Measurements from ENCODE around the gene MAPK12.

Gene MAPK12

DNA sequence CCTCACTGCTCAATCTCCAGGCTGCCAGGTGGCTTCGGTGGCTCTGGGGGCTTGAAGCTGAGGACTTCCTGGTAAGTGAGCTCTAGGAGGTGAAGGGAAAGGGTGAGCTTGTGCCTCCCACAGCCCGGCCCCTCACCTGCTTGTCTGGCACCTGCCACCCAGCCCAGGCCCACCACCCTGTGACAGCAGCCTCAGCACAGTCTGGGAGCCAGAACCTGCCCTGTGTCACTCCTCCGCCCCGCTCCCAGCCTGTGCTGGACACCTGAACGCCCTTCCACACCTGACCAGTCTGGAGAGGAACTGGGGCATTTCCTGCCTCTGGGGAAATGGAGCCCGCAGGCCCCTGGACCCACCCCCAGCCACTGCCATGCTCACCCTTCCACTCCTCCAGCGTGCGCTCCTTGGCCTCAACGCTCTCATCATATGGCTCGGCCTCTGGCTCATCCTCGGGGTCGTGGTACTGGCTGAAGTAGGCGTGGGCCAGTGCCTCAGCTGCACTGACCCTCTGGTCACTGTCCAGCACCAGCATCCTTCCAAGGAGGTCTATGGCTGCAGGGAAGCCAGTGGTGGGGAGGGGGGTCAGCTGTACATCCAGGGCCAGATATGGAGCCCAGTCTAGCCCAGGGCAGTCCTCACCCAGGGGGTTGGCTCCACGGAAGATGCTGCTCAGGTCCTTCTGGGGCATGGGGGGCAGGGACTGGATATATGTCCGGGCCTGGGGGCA lies 3.6 kb upstream of the MAPK12 start:
- Histone ChIP-seq H3K4me1 (ENCODE audit: insufficient read depth, poor library complexity, severe bottlenecking) (peaks cover 18% of the 10 kb centered on the region), H3K36me3 (ENCODE audit: low read depth) (no peaks in the 10 kb centered on the region), H3K4me3 (ENCODE audit: severe bottlenecking) (no peak overlapping the region), H3K27me3 (ENCODE audit: insufficient read depth, poor library complexity, severe bottlenecking) (no peaks in the 10 kb centered on the region), H3K9me3 (ENCODE audit: severe bottlenecking) (no peaks in the 10 kb centered on the region), H3K27ac (ENCODE audit: poor library complexity, severe bottlenecking) (no peak overlapping the region)
- TF ChIP-seq, protein P1, sequence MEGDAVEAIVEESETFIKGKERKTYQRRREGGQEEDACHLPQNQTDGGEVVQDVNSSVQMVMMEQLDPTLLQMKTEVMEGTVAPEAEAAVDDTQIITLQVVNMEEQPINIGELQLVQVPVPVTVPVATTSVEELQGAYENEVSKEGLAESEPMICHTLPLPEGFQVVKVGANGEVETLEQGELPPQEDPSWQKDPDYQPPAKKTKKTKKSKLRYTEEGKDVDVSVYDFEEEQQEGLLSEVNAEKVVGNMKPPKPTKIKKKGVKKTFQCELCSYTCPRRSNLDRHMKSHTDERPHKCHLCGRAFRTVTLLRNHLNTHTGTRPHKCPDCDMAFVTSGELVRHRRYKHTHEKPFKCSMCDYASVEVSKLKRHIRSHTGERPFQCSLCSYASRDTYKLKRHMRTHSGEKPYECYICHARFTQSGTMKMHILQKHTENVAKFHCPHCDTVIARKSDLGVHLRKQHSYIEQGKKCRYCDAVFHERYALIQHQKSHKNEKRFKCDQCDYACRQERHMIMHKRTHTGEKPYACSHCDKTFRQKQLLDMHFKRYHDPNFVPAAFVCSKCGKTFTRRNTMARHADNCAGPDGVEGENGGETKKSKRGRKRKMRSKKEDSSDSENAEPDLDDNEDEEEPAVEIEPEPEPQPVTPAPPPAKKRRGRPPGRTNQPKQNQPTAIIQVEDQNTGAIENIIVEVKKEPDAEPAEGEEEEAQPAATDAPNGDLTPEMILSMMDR (IDR thresholded peaks at IDR 0.05; ENCODE audit: poor library complexity, severe bottlenecking) = no peak
- DNase-seq (ENCODE audit: low spot score) (no peak), ATAC-seq (ENCODE audit: low read depth) (no peak)

DNA sequence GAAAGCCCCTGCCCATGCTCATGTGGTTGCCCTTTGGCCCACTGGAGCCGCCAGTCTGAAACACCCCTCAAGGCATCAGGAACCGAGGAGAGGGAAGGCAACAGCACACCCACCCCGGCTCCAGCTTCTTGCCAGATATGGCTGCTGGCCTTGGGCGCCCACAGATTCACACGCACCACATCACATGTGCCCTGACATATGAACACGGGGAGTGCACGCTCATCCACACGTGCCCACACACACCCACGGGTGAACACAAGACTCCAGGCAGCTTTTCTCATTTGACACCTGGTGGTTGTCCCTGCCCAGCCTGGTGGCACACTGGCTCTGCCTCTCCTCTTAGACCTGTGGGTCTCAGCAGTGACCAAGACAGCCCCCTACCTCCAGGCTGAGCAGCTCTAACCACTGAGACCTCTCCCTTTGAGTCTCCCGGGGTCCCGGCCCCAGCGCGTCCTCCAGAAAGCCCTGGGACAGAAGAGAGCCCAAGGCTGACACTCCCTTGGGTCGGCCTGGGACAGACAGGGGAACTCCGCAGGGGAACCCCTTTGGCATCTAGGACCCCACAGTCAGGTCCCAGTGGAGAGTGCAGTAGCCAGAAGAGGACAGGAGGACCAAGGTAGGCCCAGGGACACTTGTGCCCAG lies 2.7 kb upstream of the MAPK12 start:
- Histone ChIP-seq H3K27ac (ENCODE audit: poor library complexity, severe bottlenecking) (no peak overlapping the region), H3K27me3 (ENCODE audit: insufficient read depth, poor library complexity, severe bottlenecking) (no peaks in the 10 kb centered on the region), H3K4me3 (ENCODE audit: severe bottlenecking) (no peak overlapping the region), H3K36me3 (ENCODE audit: low read depth) (no peaks in the 10 kb centered on the region), H3K4me1 (ENCODE audit: insufficient read depth, poor library complexity, severe bottlenecking) (peaks cover 18% of the 10 kb centered on the region), H3K9me3 (ENCODE audit: severe bottlenecking) (no peaks in the 10 kb centered on the region)
- DNase-seq (ENCODE audit: low spot score) (no peak), ATAC-seq (ENCODE audit: low read depth) (no peak)
- TF ChIP-seq, protein P1 (IDR thresholded peaks at IDR 0.05; ENCODE audit: poor library complexity, severe bottlenecking) = no peak

DNA sequence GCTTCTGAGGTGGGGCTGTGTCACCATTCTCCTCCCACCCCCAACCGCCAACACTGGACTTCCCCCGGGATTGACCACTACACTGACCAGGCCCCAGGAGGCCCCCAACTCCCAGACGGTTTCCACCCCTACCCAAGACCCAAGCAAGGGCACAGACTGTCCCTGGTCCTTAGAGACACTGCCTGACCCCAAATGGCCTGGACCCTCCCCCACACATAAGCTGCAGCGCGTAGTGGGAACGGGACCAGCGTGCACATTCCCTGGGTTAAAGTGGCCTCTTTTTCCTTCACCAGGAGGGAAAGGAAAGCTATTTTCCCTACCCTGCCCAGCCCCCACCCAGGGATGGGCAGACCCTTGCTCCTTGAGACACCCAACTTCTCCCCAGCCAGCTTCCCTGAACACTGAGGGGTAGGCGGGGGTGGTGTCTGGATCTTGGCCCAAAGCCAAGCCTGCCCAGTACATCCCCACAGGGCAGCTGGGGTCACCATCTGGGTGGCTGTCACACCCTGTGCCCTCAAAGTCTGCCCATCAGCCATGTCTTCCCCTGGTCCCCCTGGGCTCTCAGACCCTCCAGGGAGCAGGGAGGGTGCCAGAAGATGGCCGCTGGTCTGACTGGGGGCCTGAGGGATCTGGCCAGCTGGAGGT lies 1.6 kb upstream of the MAPK12 start:
- Histone ChIP-seq H3K27ac (ENCODE audit: poor library complexity, severe bottlenecking) (peak overlapping the region; percentile 70), H3K4me1 (ENCODE audit: insufficient read depth, poor library complexity, severe bottlenecking) (peaks cover 11% of the 10 kb centered on the region), H3K27me3 (ENCODE audit: insufficient read depth, poor library complexity, severe bottlenecking) (no peaks in the 10 kb centered on the region), H3K9me3 (ENCODE audit: severe bottlenecking) (no peaks in the 10 kb centered on the region), H3K36me3 (ENCODE audit: low read depth) (no peaks in the 10 kb centered on the region), H3K4me3 (ENCODE audit: severe bottlenecking) (no peak overlapping the region)
- TF ChIP-seq, protein P1 (IDR thresholded peaks at IDR 0.05; ENCODE audit: poor library complexity, severe bottlenecking) = no peak
- ATAC-seq (ENCODE audit: low read depth) (no peak), DNase-seq (ENCODE audit: low spot score) (no peak)

DNA sequence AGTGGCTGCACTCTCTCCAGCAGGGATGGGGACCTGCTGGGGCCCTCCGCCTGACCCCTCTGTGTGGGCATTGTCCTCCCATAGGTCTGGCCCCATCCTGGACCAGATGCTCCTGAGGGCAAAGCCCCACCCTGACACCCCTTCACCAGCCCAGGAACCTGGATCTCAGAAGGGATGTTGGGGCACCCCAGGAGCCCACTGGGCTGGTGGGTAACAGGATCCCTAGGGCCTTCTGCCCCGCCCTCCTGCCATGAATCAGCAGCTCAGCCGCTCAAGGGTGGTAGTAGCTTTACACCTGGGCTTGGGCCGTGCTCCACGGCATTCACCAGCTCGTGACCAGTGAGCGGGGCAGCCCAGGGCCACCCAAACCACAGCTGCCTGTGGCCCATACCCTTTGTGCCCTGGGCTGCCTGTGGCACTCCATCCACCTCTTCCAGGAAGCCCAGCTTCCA lies 1.0 kb upstream of the MAPK12 start:
- Histone ChIP-seq H3K27me3 (ENCODE audit: insufficient read depth, poor library complexity, severe bottlenecking) (no peaks in the 10 kb centered on the region), H3K4me3 (ENCODE audit: severe bottlenecking) (no peak overlapping the region), H3K36me3 (ENCODE audit: low read depth) (no peaks in the 10 kb centered on the region), H3K27ac (ENCODE audit: poor library complexity, severe bottlenecking) (peak overlapping the region; percentile 70), H3K9me3 (ENCODE audit: severe bottlenecking) (no peaks in the 10 kb centered on the region), H3K4me1 (ENCODE audit: insufficient read depth, poor library complexity, severe bottlenecking) (peaks cover 11% of the 10 kb centered on the region)
- TF ChIP-seq, protein P1 (IDR thresholded peaks at IDR 0.05; ENCODE audit: poor library complexity, severe bottlenecking) = no peak
- DNase-seq (ENCODE audit: low spot score) (no peak), ATAC-seq (ENCODE audit: low read depth) (peak; percentile 73)
